ENCODE measurements around the gene MLYCD. TPM values are rescaled to one million over a fixed set of nuclear protein-coding genes. Genes with fewer than 3 reads are reported as not detected.

Gene MLYCD
- total RNA-seq, 1 donor from 2014 or later: 10.8 TPM

DNA sequence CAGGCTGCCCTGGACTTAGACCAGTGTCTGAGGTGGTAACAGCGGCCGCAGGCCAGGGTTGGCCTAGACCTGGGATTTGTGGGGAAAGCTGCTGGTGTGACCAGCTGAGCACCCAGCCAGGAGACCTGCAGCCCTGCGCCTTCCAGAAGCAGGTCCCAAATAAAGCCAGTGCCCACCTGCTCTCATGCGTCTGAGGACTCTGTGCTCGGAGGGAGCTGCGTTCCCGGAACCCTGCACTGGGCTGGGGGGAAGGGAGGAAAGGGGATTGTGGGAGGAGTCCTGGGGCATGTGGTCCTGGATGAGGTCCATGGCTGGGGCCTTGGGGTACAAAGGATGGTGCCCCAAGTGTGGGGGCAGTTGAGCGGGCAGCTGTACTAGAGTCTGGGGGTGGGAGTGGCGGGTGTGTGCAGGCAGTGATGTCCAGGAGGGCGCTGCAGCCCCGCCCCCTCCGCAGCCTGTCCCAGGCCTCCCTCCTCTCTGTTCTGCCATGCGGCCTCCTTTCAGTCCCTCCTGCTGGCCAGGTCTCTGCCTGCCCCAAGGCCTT, 67.3 kb downstream of the MLYCD start:
- Mint-ChIP-seq H3K27ac (no peak overlapping the region), H3K36me3 (ENCODE audit: low read depth) (no peaks in the 10 kb centered on the region), H3K4me3 (no peak overlapping the region), H3K27me3 (peaks cover 17% of the 10 kb centered on the region), H3K4me1 (peaks cover 5% of the 10 kb centered on the region), H3K9me3 (no peaks in the 10 kb centered on the region)
- ATAC-seq (ENCODE audit: low read depth) (no peak), DNase-seq (no peak)
- POLR2A ChIA-PET: no interaction called here
- TF ChIP-seq, protein P1, sequence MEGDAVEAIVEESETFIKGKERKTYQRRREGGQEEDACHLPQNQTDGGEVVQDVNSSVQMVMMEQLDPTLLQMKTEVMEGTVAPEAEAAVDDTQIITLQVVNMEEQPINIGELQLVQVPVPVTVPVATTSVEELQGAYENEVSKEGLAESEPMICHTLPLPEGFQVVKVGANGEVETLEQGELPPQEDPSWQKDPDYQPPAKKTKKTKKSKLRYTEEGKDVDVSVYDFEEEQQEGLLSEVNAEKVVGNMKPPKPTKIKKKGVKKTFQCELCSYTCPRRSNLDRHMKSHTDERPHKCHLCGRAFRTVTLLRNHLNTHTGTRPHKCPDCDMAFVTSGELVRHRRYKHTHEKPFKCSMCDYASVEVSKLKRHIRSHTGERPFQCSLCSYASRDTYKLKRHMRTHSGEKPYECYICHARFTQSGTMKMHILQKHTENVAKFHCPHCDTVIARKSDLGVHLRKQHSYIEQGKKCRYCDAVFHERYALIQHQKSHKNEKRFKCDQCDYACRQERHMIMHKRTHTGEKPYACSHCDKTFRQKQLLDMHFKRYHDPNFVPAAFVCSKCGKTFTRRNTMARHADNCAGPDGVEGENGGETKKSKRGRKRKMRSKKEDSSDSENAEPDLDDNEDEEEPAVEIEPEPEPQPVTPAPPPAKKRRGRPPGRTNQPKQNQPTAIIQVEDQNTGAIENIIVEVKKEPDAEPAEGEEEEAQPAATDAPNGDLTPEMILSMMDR (IDR thresholded peaks at IDR 0.05): no peak
- intact Hi-C loops (cut with micrococcal nuclease): no loop called here
- CTCF ChIA-PET: no interaction called here

DNA sequence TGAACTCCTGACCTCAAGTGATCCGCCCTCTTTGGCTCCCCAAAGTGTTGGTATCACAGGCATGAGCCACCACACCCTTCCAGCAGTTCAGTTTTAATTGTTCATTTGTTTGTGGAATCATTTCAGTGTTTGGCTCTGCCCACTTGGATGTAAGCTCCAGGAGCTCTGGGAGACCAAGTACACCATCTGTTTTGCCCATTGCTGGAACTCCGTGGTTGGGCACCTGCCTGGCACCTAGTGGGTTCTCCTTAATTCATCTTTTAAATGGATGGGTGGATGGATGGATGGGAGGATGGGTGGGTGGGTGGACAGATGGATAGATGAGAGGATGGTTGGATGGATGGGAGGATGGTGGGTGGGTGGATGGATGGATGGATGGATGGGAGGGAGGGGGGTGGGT, 68.2 kb downstream of the MLYCD start:
- no peak for ATAC-seq (ENCODE audit: low read depth)
- no peak for DNase-seq
- no peaks in the 10 kb centered on the region for H3K9me3 Mint-ChIP-seq
- H3K27ac Mint-ChIP-seq: no peak overlapping the region
- peaks cover 5% of the 10 kb centered on the region for H3K4me1 Mint-ChIP-seq
- peaks cover 23% of the 10 kb centered on the region for H3K27me3 Mint-ChIP-seq
- TF ChIP-seq, protein P1 (IDR thresholded peaks at IDR 0.05): no peak
- ChIA-PET POLR2A (no interaction called here), CTCF (no interaction called here)
- intact Hi-C loops (cut with micrococcal nuclease): no loop called here
- H3K36me3 Mint-ChIP-seq (ENCODE audit: low read depth): no peaks in the 10 kb centered on the region
- H3K4me3 Mint-ChIP-seq: no peak overlapping the region

DNA sequence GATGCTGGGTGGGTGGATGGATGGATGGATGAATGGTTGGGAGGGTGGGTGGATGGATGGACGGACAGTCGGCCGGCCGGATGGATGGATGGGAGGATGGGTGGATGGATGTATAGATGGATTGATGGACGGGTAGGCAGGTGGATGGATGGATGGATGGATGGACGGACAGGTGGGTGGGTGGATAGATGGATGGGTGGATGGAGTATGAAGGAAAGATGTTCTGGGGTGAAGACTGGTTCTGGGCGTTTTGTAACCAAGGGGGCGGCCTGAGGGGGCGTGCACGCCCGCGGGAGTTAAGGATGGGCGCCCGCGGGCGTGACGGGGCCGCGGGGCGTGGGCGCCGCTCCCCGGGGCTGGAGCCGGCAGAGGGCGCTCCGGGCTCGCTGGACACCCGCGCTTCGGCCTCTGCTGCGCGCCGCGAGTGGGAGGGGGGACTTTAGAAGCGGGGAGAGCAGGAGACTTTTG, 69.0 kb downstream of the MLYCD start, which contains the start of gene NECAB2:
TSS of gene NECAB2 (plus strand) at position 407 of the 468 bp plus-strand sequence. CDS start 405 bp downstream, outside the sequence.
- ChIA-PET CTCF (no interaction called here), POLR2A (no interaction called here)
- Mint-ChIP-seq H3K4me3 (peak within 1 kb of the TSS; percentile 72), H3K4me1 (peaks cover 5% of the 10 kb centered on the region), H3K27me3 (peaks cover 23% of the 10 kb centered on the region), H3K27ac (no peak within 1 kb of the TSS), H3K36me3 (ENCODE audit: low read depth) (no peaks in the 10 kb centered on the region), H3K9me3 (no peaks in the 10 kb centered on the region)
- TF ChIP-seq, protein P1 (IDR thresholded peaks at IDR 0.05): no peak
- intact Hi-C loops (cut with micrococcal nuclease): loop anchor here (1.0 kb wide), 1 partner anchor 207 kb away; no protein-coding TSS in a partner anchor
- ATAC-seq (ENCODE audit: low read depth) (peak; percentile 57), DNase-seq (no peak)

DNA sequence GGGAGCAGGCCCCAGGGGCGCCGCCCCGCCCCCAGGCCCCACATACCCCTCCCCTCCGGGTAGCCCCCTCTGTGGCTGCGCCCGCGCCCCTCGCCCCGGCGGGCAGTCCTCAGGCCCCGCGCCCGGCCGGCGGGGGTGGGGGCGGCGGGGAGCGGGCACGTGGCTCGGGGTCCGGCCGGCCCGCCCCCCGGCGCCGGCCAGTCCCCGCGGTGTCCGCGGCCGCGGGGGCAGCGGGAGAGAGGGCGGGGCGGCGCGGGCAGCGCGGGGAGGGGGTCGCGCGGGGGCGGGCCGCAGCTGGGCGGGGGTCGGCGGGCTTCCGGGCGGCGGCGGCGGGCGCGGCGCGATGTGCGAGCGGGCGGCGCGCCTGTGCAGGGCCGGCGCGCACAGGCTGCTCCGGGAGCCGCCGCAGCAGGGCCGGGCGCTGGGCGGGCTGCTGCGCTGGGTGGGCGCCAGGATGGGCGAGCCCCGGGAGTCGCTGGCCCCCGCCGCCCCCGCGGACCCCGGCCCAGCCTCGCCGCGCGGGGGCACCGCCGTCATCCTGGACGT, 69.5 kb downstream of the MLYCD start:
- no peak for ATAC-seq (ENCODE audit: low read depth)
- TF ChIP-seq, protein P1 (IDR thresholded peaks at IDR 0.05): no peak
- DNase-seq: no peak

DNA sequence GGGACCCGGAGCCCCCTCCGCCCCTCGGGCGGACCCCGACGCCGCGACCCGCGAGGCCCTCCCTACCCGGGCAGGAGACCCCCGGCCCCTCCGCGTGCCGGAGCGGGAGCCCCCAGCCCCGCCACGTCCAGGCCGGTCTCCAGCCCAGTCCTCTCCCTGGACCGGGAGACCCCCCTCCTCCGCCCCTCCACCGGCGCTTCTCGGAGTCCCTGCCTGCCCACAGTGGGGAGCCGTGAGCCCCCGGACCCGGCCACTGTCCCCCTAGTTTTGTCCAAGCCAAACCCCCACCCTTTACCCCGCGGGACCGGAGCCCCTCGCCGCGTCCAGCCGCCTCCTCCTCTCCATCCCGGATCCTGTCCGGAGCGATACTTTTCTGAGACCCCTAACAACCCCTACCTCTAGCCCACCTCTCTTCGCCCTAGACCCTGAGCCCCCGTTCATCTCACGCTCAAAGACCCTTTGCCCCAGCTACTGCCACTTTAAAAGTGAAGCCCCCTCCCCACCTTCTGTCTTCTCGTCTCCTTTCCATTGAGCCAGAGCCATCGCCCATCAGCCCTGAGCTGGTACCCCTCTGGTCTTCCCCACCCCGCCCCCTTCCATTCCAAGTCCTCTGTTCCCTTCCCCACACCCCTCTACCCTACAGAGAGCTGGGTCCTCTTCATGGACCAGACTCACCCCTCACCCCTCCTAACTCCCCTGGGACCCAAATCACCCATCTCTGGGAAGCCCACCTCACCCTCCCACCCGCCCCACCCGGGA, 70.2 kb downstream of the MLYCD start:
- ATAC-seq (ENCODE audit: low read depth) (no peak), DNase-seq (no peak)
- ChIA-PET POLR2A (no interaction called here), CTCF (no interaction called here)
- Mint-ChIP-seq H3K27me3 (peaks cover 29% of the 10 kb centered on the region), H3K27ac (no peak overlapping the region), H3K9me3 (no peaks in the 10 kb centered on the region), H3K36me3 (ENCODE audit: low read depth) (no peaks in the 10 kb centered on the region), H3K4me1 (peaks cover 5% of the 10 kb centered on the region), H3K4me3 (peak overlapping the region; percentile 42)
- TF ChIP-seq, protein P1 (IDR thresholded peaks at IDR 0.05): no peak
- intact Hi-C loops (cut with micrococcal nuclease): loop anchor here (1.0 kb wide), 1 partner anchor 206 kb away; no protein-coding TSS in a partner anchor

More for the DNA sequence above, 69.5 kb downstream of the MLYCD start:
- H3K27ac Mint-ChIP-seq: no peak overlapping the region
- H3K9me3 Mint-ChIP-seq: no peaks in the 10 kb centered on the region
- intact Hi-C loops (cut with micrococcal nuclease): loop anchor here (1.0 kb wide), 1 partner anchor 207 kb away; no protein-coding TSS in a partner anchor
- H3K36me3 Mint-ChIP-seq (ENCODE audit: low read depth): no peaks in the 10 kb centered on the region
- H3K4me1 Mint-ChIP-seq: peaks cover 5% of the 10 kb centered on the region
- H3K4me3 Mint-ChIP-seq: no peak overlapping the region
- H3K27me3 Mint-ChIP-seq: peaks cover 25% of the 10 kb centered on the region
- ChIA-PET CTCF (no interaction called here), POLR2A (no interaction called here)

Measured in activated B cell treated with CpG ODN at 0.5 μM for 24 hours (primary cell).